Liver (tissue), 9 donors: ENCODE data around the gene OR1S2. TPM values are rescaled to one million over a fixed set of nuclear protein-coding genes. Genes with fewer than 3 reads are reported as not detected.
"Not testable (repeated sequence)": the region's sequence is repeated elsewhere in the genome, so short reads cannot be mapped to it uniquely, and the experiment has no call there.

ENCODE experiments used
- DNase-seq: peaks from one replicate; pipeline ENCODE4 v3.0.0-alpha.2; 2017; ENCODE audit warnings: low spot score
- H3K27ac ChIP-seq, 2 donors: one replicate each; pipeline ENCODE4 v1.7.0; 2013; ENCODE audit warnings: inconsistent platforms in 2 of 2, low read length in 2 of 2, control low read depth in 1 of 2, low read depth in 1 of 2, mild to moderate bottlenecking in 1 of 2
- H3K27me3 ChIP-seq, 4 donors: one replicate each; pipeline versions ENCODE4 v1.6.1 to v1.7.0; 2013; ENCODE audit warnings: low read length in 3 of 4, inconsistent platforms in 1 of 4, mild to moderate bottlenecking in 1 of 4, moderate library complexity in 1 of 4; ENCODE audit not compliant: control insufficient read depth in 4 of 4, insufficient read depth in 4 of 4
- H3K36me3 ChIP-seq, 4 donors: one replicate each; pipeline versions ENCODE4 v1.6.1 to v1.7.0; 2013; ENCODE audit warnings: low read length in 3 of 4, mild to moderate bottlenecking in 3 of 4, low read depth in 1 of 4, moderate library complexity in 1 of 4; ENCODE audit not compliant: control insufficient read depth in 4 of 4, insufficient read depth in 3 of 4
- H3K4me1 ChIP-seq, 4 donors: one replicate each; pipeline versions ENCODE4 v1.6.1 to v1.7.0; 2013; ENCODE audit warnings: low read length in 3 of 4, mild to moderate bottlenecking in 3 of 4, moderate library complexity in 1 of 4; ENCODE audit not compliant: control insufficient read depth in 4 of 4, insufficient read depth in 4 of 4
- H3K4me3 ChIP-seq, 3 donors: one replicate each; pipeline versions ENCODE4 v1.6.1 to v1.7.0; 2013; ENCODE audit warnings: low read length in 3 of 3, control low read depth in 1 of 3, low read depth in 1 of 3, mild to moderate bottlenecking in 1 of 3
- H3K9ac ChIP-seq, 2 donors: one replicate each; pipeline ENCODE4 v1.7.0; 2013; ENCODE audit warnings: low read length in 2 of 2, mild to moderate bottlenecking in 2 of 2, moderate library complexity in 2 of 2, control low read depth in 1 of 2, low read depth in 1 of 2
- H3K9me3 ChIP-seq, 4 donors: one replicate each; pipeline versions ENCODE4 v1.6.1 to v1.7.0; 2013; ENCODE audit warnings: low read length in 3 of 4; ENCODE audit not compliant: control insufficient read depth in 4 of 4
- ATF3 ChIP-seq: IDR thresholded peaks from 2 replicates; pipeline ENCODE4 v1.6.1; 2016; ENCODE audit warnings: antibody characterized with exemption
- CTCF ChIP-seq: fragments of 150-350 bp; IDR thresholded peaks from 2 replicates; pipeline ENCODE4 v1.5.1; 2017; ENCODE audit warnings: improper control_type of control experiment, low read depth, low read length; ENCODE audit not compliant: missing input control
- EGR1 ChIP-seq, 2 donors: IDR thresholded peaks; 2 replicates each; pipeline ENCODE4 v1.6.1; 2016 to 2018; ENCODE audit warnings: antibody characterized with exemption in 2 of 2, low read depth in 2 of 2
- FOXA1 ChIP-seq: IDR thresholded peaks from 2 replicates; pipeline ENCODE4 v1.6.1; 2016; ENCODE audit warnings: antibody characterized with exemption
- FOXA2 ChIP-seq: IDR thresholded peaks from 2 replicates; pipeline ENCODE4 v1.6.1; 2016; ENCODE audit warnings: antibody characterized with exemption
- HNF4G ChIP-seq: IDR thresholded peaks from 2 replicates; pipeline ENCODE4 v1.6.1; 2016; ENCODE audit warnings: antibody characterized with exemption
- JUND ChIP-seq, 2 donors: IDR thresholded peaks; 2 replicates each; pipeline ENCODE4 v1.6.1; 2016; ENCODE audit warnings: antibody characterized with exemption in 2 of 2
- MAX ChIP-seq: IDR thresholded peaks from 2 replicates; pipeline ENCODE4 v1.6.1; 2016; ENCODE audit warnings: antibody characterized with exemption
- NR2F2 ChIP-seq: IDR thresholded peaks from 2 replicates; pipeline ENCODE4 v1.6.1; 2016; ENCODE audit warnings: antibody characterized with exemption
- RAD21 ChIP-seq, 2 donors: IDR thresholded peaks; 2 replicates each; pipeline ENCODE4 v1.6.1; 2016; ENCODE audit warnings: antibody characterized with exemption in 2 of 2, mild to moderate bottlenecking in 2 of 2
- RXRA ChIP-seq, 2 donors: IDR thresholded peaks; 2 replicates each; pipeline ENCODE4 v1.6.1; 2017 to 2018; ENCODE audit warnings: antibody characterized with exemption in 2 of 2, mild to moderate bottlenecking in 1 of 2
- TAF1 ChIP-seq: conservative IDR thresholded peaks from 2 replicates; pipeline ENCODE4 v1.6.1; 2016; ENCODE audit warnings: antibody characterized with exemption, mild to moderate bottlenecking
- YY1 ChIP-seq: IDR thresholded peaks from 2 replicates; pipeline ENCODE4 v1.6.1; 2016; ENCODE audit warnings: antibody characterized with exemption, mild to moderate bottlenecking
- ZBTB33 ChIP-seq: IDR thresholded peaks from 2 replicates; pipeline ENCODE4 v1.6.1; 2016; ENCODE audit warnings: antibody characterized with exemption
- WGBS: extraction: QIAGEN DNeasy Blood & Tissue Kit; methylation state at CpG from one replicate; pipeline ENCODE4 v1.1.7; 2013; 5-methylcytosine and 5-hydroxymethylcytosine counted together
- polyA plus RNA-seq, 2 donors: library from polyadenylated mRNA; stranded (reverse) in 1 of 2; unstranded in 1 of 2; fragments of 200-250 nt in 1 of 2; fragments of >200 nt in 1 of 2; fragmentation: Nextera tagmentation in 1 of 2; extraction: Ambion mirVana in 1 of 2; gene quantifications; one replicate each; pipeline versions ENCODE4 v1.2.1 to v1.2.3, GENCODE V29; 2013 to 2015
- total RNA-seq, 2 donors: library from RNA; depleted of rRNA; stranded (reverse); fragments of >200 nt; gene quantifications; one replicate each; pipeline ENCODE4 v1.2.3, GENCODE V29; 2014
- donor health status: healthy.
- donor health status: healthy.
- donor health status: healthy.
- donor health status: healthy.
- donor health status: healthy.

Gene OR1S2
- total and polyA plus RNA-seq, 4 donors: not detected

GRCh38 chr11:58227956-58228615 is 24.1 kb upstream of the OR1S2 start:
- Histone ChIP-seq H3K27me3 (no peaks in the 10 kb centered on the region), H3K36me3 (no peaks in the 10 kb centered on the region), H3K4me1 (no peaks in the 10 kb centered on the region), H3K4me3 (no peak overlapping the region), H3K9me3 (no peaks in the 10 kb centered on the region), H3K27ac (no peak overlapping the region), H3K9ac (no peak overlapping the region)
- TF ChIP-seq YY1: no peak
- no peak for TF ChIP-seq MAX
- no peak for DNase-seq
- WGBS: 88% methylated on average over 32 of the region's 32 CpGs

GRCh38 chr11:58222721-58223120 is 18.8 kb upstream of the OR1S2 start:
- TF ChIP-seq ATF3 (no peak), EGR1 (IDR thresholded peaks at IDR 0.05; ENCODE audit: low read depth in 2 of 2) (no peak), CTCF (no peak), JUND (IDR thresholded peaks at IDR 0.05) (no peak), FOXA2 (no peak), ZBTB33 (no peak)
- DNase-seq: no peak
- Histone ChIP-seq H3K36me3 (no peaks in the 10 kb centered on the region), H3K4me3 (no peak overlapping the region), H3K27ac (no peak overlapping the region), H3K27me3 (no peaks in the 10 kb centered on the region), H3K9ac (no peak overlapping the region), H3K4me1 (no peaks in the 10 kb centered on the region), H3K9me3 (no peaks in the 10 kb centered on the region)
- WGBS: 69% methylated on average over 7 of the region's 7 CpGs

- Histone ChIP-seq H3K27me3 (no peaks in the 10 kb centered on the region), H3K27ac (no peak overlapping the region), H3K36me3 (no peaks in the 10 kb centered on the region), H3K9ac (no peak overlapping the region), H3K4me3 (no peak overlapping the region), H3K4me1 (no peaks in the 10 kb centered on the region), H3K9me3 (no peaks in the 10 kb centered on the region)
- TF ChIP-seq JUND (IDR thresholded peaks at IDR 0.05) (no peak), MAX (no peak), RXRA (IDR thresholded peaks at IDR 0.05) (no peak), NR2F2 (no peak), FOXA2 (no peak), ATF3 (no peak), CTCF (no peak), TAF1 (no peak), RAD21 (IDR thresholded peaks at IDR 0.05) (no peak), FOXA1 (no peak), ZBTB33 (no peak), HNF4G (no peak)
- DNase-seq: no peak
Measured at GRCh38 chr11:58216476-58216875, 12.5 kb upstream of the OR1S2 start.

- not testable (repeated sequence) for H3K9ac ChIP-seq, H3K27me3 ChIP-seq, DNase-seq, H3K4me3 ChIP-seq, H3K9me3 ChIP-seq, H3K36me3 ChIP-seq, H3K27ac ChIP-seq, H3K4me1 ChIP-seq
- 55% methylated on average over 2 of the region's 2 CpGs for WGBS
Measured at GRCh38 chr11:58212420-58212819, 8.5 kb upstream of the OR1S2 start, which contains the start of gene OR1S1. Gene OR1S1, plus strand, starts transcription at chr11:58212720.
